ENCODE data around the gene TSHZ3.

DNA sequence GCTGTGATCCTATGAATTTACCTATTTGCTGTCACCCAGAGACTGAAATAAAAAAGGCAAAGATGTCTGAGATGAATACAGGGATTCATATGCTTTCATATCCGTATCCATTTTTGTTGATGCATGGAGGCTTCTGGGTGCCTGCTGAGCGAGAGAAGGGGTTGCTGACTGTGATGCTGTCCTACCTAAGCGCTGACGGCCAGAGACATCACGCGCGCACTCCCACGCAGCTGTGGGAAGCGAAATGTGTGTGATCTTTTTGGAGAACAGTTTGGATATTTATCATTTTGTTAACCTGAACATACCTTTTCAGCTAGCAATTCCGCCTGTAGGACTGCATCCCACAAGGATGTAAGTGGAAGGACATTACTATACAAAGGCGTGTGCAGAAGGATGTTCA lies 23.9 kb downstream of the TSHZ3 start:
- TF ChIP-seq, protein P1, sequence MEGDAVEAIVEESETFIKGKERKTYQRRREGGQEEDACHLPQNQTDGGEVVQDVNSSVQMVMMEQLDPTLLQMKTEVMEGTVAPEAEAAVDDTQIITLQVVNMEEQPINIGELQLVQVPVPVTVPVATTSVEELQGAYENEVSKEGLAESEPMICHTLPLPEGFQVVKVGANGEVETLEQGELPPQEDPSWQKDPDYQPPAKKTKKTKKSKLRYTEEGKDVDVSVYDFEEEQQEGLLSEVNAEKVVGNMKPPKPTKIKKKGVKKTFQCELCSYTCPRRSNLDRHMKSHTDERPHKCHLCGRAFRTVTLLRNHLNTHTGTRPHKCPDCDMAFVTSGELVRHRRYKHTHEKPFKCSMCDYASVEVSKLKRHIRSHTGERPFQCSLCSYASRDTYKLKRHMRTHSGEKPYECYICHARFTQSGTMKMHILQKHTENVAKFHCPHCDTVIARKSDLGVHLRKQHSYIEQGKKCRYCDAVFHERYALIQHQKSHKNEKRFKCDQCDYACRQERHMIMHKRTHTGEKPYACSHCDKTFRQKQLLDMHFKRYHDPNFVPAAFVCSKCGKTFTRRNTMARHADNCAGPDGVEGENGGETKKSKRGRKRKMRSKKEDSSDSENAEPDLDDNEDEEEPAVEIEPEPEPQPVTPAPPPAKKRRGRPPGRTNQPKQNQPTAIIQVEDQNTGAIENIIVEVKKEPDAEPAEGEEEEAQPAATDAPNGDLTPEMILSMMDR (IDR thresholded peaks at IDR 0.05) = no peak
- TF ChIP-seq POLR2AphosphoS5 (IDR thresholded peaks at IDR 0.05) = no peak

Measured in sigmoid colon (tissue), 4 donors.